ENCODE results near the gene ZC2HC1C.
A peak's percentile ranks its signal among the peaks of the same experiment; 100 is the strongest.

ZC2HC1C gene

GRCh38 chr14:75053396-75054291, 15.8 kb upstream of the ZC2HC1C start:
- no peak for TF ChIP-seq CTCF (IDR thresholded peaks at IDR 0.05; ENCODE audit: extremely low read depth, missing control alignments)
- DNase-seq (ENCODE audit: low spot score) = no peak

- no peak for DNase-seq (ENCODE audit: low spot score)
- no peak for TF ChIP-seq CTCF (IDR thresholded peaks at IDR 0.05; ENCODE audit: extremely low read depth, missing control alignments)
Observed at GRCh38 chr14:75054421-75054820, 15.0 kb upstream of the ZC2HC1C start.

GRCh38 chr14:75059642-75060041, 9.8 kb upstream of the ZC2HC1C start:
- DNase-seq (ENCODE audit: low spot score) = no peak
- no peak for TF ChIP-seq CTCF (IDR thresholded peaks at IDR 0.05; ENCODE audit: extremely low read depth, missing control alignments)

GRCh38 chr14:75060420-75060819, 9.0 kb upstream of the ZC2HC1C start:
- TF ChIP-seq CTCF (IDR thresholded peaks at IDR 0.05; ENCODE audit: extremely low read depth, missing control alignments) = no peak
- no peak for DNase-seq (ENCODE audit: low spot score)

- TF ChIP-seq CTCF (IDR thresholded peaks at IDR 0.05; ENCODE audit: extremely low read depth, missing control alignments) = no peak
- no peak for DNase-seq (ENCODE audit: low spot score)
Observed at GRCh38 chr14:75063013-75063412, 6.4 kb upstream of the ZC2HC1C start.

- peak; percentile 94 for DNase-seq (ENCODE audit: low spot score)
- TF ChIP-seq CTCF (IDR thresholded peaks at IDR 0.05; ENCODE audit: extremely low read depth, missing control alignments) = no peak
Observed at GRCh38 chr14:75063491-75064204, 5.8 kb upstream of the ZC2HC1C start, which contains the start of gene ACYP1. Gene ACYP1, minus strand, starts transcription at chr14:75064024. Its CDS starts 471 bp downstream, at chr14:75063553.

GRCh38 chr14:75064205-75064567, 5.3 kb upstream of the ZC2HC1C start:
- no peak for TF ChIP-seq CTCF (IDR thresholded peaks at IDR 0.05; ENCODE audit: extremely low read depth, missing control alignments)
- DNase-seq (ENCODE audit: low spot score) = no peak
